GM06990 (cell line): ENCODE results near the gene UBA52.

ENCODE experiments used
- DNase-seq: peaks from one replicate; pipeline ENCODE4 v3.0.0-alpha.2; 2011; ENCODE audit not compliant: insufficient read length; ENCODE audit errors: extremely low read depth
- H3K27me3 ChIP-seq: replicated peaks from 2 replicates; pipeline ENCODE4 v1.6.0; 2011; ENCODE audit warnings: low read length; ENCODE audit not compliant: control insufficient read depth, insufficient read depth
- H3K36me3 ChIP-seq: 2 replicates; pipeline ENCODE4 v1.5.1; 2011; ENCODE audit warnings: low read length; ENCODE audit not compliant: control insufficient read depth, insufficient read depth
- H3K4me3 ChIP-seq: replicated peaks from 2 replicates; pipeline ENCODE4 v1.5.1; 2011; ENCODE audit warnings: low read depth, mild to moderate bottlenecking, control low read depth, low read length
- TF ChIP-seq, protein P1 (sequence below): IDR thresholded peaks from 2 replicates; pipeline ENCODE4 v1.5.1; 2011; ENCODE audit warnings: low read length, control low read depth, mild to moderate bottlenecking, inconsistent platforms; ENCODE audit not compliant: insufficient read depth, poor library complexity, severe bottlenecking

UBA52 gene

DNA sequence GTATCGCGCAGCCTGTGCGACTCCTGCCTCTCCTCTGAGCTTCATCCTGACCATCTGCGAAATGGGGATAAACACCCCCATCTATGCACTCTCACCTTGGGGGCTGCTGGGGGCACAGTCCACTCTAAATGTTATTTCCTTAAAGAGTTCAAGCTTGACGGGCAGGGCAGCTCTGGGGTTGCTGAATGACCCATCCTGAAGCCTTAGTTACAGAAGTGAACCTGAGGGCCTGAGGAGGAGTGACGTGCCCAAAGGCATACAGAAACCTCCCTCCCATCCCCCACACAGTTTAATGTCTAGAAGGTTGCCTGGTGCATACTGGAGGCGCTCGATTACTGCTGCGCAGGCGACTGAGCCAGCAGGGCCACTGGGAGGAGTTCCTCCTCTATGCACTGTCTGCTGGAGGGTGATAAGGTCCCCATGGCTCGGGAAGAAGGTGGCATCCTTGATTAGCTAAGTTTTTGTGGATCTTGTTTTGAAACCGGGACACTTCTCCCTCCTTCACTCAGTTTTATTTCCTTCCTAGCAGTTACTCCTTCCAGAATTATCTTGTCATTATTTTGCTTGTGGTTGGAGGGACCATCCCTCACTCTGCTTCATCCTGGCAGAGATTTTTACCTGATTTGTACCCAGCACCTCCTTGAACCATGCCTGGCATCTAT, 27.7 kb upstream of the UBA52 start:
- peaks cover 12% of the 10 kb centered on the region for H3K36me3 ChIP-seq
- peak; percentile 59 for DNase-seq
- H3K4me3 ChIP-seq, result peak overlapping the region; percentile 87
- TF ChIP-seq, protein P1, sequence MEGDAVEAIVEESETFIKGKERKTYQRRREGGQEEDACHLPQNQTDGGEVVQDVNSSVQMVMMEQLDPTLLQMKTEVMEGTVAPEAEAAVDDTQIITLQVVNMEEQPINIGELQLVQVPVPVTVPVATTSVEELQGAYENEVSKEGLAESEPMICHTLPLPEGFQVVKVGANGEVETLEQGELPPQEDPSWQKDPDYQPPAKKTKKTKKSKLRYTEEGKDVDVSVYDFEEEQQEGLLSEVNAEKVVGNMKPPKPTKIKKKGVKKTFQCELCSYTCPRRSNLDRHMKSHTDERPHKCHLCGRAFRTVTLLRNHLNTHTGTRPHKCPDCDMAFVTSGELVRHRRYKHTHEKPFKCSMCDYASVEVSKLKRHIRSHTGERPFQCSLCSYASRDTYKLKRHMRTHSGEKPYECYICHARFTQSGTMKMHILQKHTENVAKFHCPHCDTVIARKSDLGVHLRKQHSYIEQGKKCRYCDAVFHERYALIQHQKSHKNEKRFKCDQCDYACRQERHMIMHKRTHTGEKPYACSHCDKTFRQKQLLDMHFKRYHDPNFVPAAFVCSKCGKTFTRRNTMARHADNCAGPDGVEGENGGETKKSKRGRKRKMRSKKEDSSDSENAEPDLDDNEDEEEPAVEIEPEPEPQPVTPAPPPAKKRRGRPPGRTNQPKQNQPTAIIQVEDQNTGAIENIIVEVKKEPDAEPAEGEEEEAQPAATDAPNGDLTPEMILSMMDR, result peak; percentile 28
- H3K27me3 ChIP-seq, result no peaks in the 10 kb centered on the region

GRCh38 chr19:18551631-18552030, 20.0 kb upstream of the UBA52 start:
- Histone ChIP-seq H3K4me3 (no peak overlapping the region), H3K36me3 (no peaks in the 10 kb centered on the region), H3K27me3 (no peaks in the 10 kb centered on the region)
- TF ChIP-seq, protein P1, result no peak
- no peak for DNase-seq

DNA sequence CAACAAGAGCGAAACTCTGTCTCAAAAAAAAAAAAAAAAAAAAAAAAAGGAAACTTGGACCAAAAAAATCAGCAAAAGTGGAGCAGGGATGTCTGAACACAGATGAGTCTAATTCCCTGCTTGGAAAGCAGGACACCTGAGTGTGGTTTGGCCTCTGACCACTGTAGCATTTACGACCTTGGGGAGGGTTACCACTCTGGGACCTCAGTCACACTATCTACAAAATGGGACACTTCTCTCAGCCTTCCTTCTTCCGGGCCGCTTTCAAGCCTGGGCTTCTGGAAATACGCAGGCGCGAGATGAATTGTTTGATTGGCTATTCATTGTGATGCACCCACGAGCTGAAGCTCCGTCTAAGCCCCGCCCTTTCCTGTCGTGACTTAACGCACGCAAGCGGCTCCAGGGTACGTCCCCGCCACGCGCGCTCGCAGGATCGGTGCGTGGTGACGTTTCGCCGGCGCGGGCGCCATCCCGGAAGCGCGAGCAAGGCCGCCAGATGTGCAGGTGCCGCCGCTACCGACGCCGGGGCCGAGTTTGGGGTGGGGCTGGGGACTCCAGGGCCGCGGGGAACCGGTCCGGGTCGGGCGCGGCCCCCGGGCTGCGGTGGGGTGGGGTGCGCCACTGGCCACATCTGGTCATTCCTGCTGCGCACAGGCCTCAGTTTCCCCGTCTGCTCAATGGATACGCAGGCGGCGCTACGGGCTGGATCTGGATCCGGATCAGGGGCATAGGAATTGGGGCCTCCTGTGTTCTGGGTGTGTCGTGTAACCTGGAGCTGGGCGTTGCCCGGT, 14.1 kb upstream of the UBA52 start, which contains the start of gene KXD1:
KXD1 (plus strand) TSS at position 460 of the 791 bp plus-strand sequence. CDS start 4,187 bp downstream, outside the sequence.
- H3K4me3 ChIP-seq, result peak within 1 kb of the TSS; percentile 99
- H3K27me3 ChIP-seq, result no peaks in the 10 kb centered on the region
- TF ChIP-seq, protein P1, result no peak
- H3K36me3 ChIP-seq, result peaks cover 7% of the 10 kb centered on the region; the same call in 1 of the 2 replicates
- DNase-seq, result peak; percentile 99

GRCh38 chr19:18558202-18558555, 13.5 kb upstream of the UBA52 start:
- no peak for DNase-seq
- TF ChIP-seq, protein P1, result no peak
- H3K27me3 ChIP-seq, result no peaks in the 10 kb centered on the region
- H3K36me3 ChIP-seq, result peaks cover 9% of the 10 kb centered on the region
- peak overlapping the region; percentile 99 for H3K4me3 ChIP-seq

DNA sequence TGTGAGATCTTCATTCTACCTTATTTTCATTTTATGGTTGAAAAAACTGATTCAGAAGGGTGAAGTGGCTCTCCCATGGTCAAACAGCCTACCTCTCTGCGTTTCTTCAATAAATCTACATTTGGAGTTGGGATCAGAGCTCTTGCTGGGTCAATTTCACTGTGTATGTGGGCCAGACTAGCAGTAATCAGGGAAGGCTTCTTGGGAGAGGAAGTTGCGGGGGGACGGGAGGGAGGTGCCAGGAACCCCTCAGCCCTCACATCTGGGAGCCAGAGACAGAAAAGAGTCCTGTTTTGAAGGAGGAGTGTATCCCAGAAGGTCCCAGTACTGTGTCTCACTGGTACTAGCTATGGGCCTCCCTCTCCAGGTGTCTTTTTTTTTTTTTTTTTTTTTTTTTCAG, 13.1 kb upstream of the UBA52 start:
- Histone ChIP-seq H3K36me3 (peaks cover 9% of the 10 kb centered on the region), H3K27me3 (no peaks in the 10 kb centered on the region), H3K4me3 (peak overlapping the region; percentile 99)
- no peak for DNase-seq
- TF ChIP-seq, protein P1, result no peak
